Sigmoid colon (tissue), 7 donors: ENCODE data around the gene RPS6KA5. TPM values are rescaled to one million over a fixed set of nuclear protein-coding genes. Genes with fewer than 3 reads are reported as not detected.
"Not testable (repeated sequence)": the region's sequence is repeated elsewhere in the genome, so short reads cannot be mapped to it uniquely, and the experiment has no call there.

ENCODE experiments used
- DNase-seq: peaks from one replicate; pipeline ENCODE4 v3.0.0-alpha.2; 2019
- H3K27ac ChIP-seq, 4 donors: fragments of 200-600 bp; sonication (generic); one replicate each; pipeline ENCODE4 v1.5.1; 2016 to 2019; ENCODE audit warnings: mild to moderate bottlenecking in 1 of 4
- H3K27me3 ChIP-seq, 3 donors: fragments of 200-600 bp; sonication (generic); one replicate each; pipeline ENCODE4 v1.5.1; 2019; ENCODE audit warnings: mild to moderate bottlenecking in 1 of 3
- H3K36me3 ChIP-seq, 4 donors: fragments of 200-600 bp; sonication (generic); one replicate each; pipeline ENCODE4 v1.5.1; 2016 to 2019
- H3K4me1 ChIP-seq, 4 donors: fragments of 200-600 bp; sonication (generic); one replicate each; pipeline ENCODE4 v1.5.1; 2017 to 2019
- H3K4me3 ChIP-seq, 4 donors: fragments of 200-600 bp; sonication (generic); one replicate each; pipeline ENCODE4 v1.5.1; 2017 to 2019; ENCODE audit warnings: mild to moderate bottlenecking in 2 of 4, moderate library complexity in 1 of 4
- H3K9me3 ChIP-seq, 4 donors: fragments of 200-600 bp in 3 of 4; sonication (generic) in 3 of 4; one replicate each; pipeline versions ENCODE4 v1.5.1 to v1.6.1; 2013 to 2019
- EP300 ChIP-seq, 4 donors: sonication (generic); formaldehyde crosslinking; IDR thresholded peaks; one replicate each; pipeline ENCODE4 v1.6.1; 2017; ENCODE audit warnings: antibody characterized with exemption in 4 of 4
- POLR2A ChIP-seq, 2 donors: fragments of 450-650 bp; IDR thresholded peaks; one replicate each; pipeline ENCODE4 v1.6.1; 2016; ENCODE audit warnings: antibody characterized with exemption in 2 of 2, mild to moderate bottlenecking in 2 of 2, moderate library complexity in 2 of 2
- POLR2AphosphoS5 ChIP-seq, 4 donors: sonication (generic); formaldehyde crosslinking; IDR thresholded peaks; one replicate each; pipeline ENCODE4 v1.6.1; 2017; ENCODE audit warnings: antibody characterized with exemption in 4 of 4
- WGBS, 2 donors: extraction: QIAGEN DNeasy Blood & Tissue Kit; methylation state at CpG; one replicate each; pipeline ENCODE4 v1.1.7; 2013; 5-methylcytosine and 5-hydroxymethylcytosine counted together
- intact Hi-C: fragments of 100-400 bp; cut with DNase I; formaldehyde crosslinking; loops from one replicate; pipeline ENCODE4 v1.15.1; 2023
- polyA plus RNA-seq, 3 donors: library from polyadenylated mRNA; stranded (reverse); fragments of 200-250 nt; gene quantifications; one replicate each; pipeline ENCODE4 v1.2.3, GENCODE V29; 2013
- total RNA-seq, 4 donors: library from RNA; depleted of rRNA; stranded (reverse); fragments of >200 nt; gene quantifications; one replicate each; pipeline ENCODE4 v1.1.0, GENCODE V29; 2016
- TF ChIP-seq, protein P1 (sequence below), 4 experiments: fragments of 450-650 bp in 3 of 4; fragments of 200-600 bp in 1 of 4; IDR thresholded peaks; one replicate each; pipeline ENCODE4 v1.5.1; 2016 to 2019; ENCODE audit warnings: antibody characterized with exemption in 4 of 4, mild to moderate bottlenecking in 3 of 4, moderate library complexity in 2 of 4
- donor health status: healthy with polysubstance abuse.
- donor health status: Bipolar disorder and iron deficiency.
- donor health status: healthy.

Gene RPS6KA5
- total and polyA plus RNA-seq, 7 donors: 3.6 to 36.4 (median 18.2) TPM

DNA sequence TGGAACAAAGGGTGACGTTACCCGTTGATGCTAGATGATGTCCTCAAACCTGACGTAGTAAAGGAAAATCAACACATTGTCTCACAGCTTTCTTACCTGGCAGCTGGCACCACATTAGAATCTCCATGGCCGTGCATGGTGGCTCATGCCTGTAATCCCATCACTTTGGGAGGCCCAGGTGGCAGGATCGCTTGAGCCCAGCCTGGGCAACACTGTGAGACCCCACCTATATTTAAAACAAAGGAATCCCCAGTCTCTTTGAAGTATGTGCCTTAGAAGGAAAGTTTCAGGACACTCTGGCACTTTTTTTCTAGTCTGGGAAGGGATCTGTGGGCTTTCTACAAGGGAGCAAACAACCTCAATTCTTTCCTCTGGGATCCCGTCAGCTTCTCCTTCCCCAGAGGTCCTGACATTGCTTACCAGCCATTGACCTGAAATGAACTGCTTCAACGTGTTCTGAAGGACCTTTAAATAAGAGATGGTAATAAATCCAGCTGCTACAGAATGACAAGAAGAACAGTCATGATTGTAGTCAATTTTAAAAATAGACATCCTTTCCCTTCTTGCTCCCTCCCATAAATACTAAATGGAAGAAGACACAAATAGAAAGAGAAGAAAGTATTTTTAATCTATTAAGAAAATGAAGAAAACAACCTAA lies 210.5 kb downstream of the RPS6KA5 start:
- H3K4me1 ChIP-seq: no peaks in the 10 kb centered on the region
- no peak for TF ChIP-seq POLR2A (IDR thresholded peaks at IDR 0.05)
- TF ChIP-seq POLR2AphosphoS5 (IDR thresholded peaks at IDR 0.05): no peak
- TF ChIP-seq, protein P1, sequence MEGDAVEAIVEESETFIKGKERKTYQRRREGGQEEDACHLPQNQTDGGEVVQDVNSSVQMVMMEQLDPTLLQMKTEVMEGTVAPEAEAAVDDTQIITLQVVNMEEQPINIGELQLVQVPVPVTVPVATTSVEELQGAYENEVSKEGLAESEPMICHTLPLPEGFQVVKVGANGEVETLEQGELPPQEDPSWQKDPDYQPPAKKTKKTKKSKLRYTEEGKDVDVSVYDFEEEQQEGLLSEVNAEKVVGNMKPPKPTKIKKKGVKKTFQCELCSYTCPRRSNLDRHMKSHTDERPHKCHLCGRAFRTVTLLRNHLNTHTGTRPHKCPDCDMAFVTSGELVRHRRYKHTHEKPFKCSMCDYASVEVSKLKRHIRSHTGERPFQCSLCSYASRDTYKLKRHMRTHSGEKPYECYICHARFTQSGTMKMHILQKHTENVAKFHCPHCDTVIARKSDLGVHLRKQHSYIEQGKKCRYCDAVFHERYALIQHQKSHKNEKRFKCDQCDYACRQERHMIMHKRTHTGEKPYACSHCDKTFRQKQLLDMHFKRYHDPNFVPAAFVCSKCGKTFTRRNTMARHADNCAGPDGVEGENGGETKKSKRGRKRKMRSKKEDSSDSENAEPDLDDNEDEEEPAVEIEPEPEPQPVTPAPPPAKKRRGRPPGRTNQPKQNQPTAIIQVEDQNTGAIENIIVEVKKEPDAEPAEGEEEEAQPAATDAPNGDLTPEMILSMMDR (IDR thresholded peaks at IDR 0.05): no peak
- no peak for TF ChIP-seq EP300 (IDR thresholded peaks at IDR 0.05)
- intact Hi-C loops: no loop called here
- no peaks in the 10 kb centered on the region for H3K36me3 ChIP-seq
- no peaks in the 10 kb centered on the region for H3K9me3 ChIP-seq
- no peak overlapping the region for H3K4me3 ChIP-seq
- H3K27ac ChIP-seq: no peak overlapping the region
- H3K27me3 ChIP-seq: no peaks in the 10 kb centered on the region
- no peak for DNase-seq
- WGBS, 2 donors: 83 to 86% methylated on average over 7 of the region's 7 CpGs

DNA sequence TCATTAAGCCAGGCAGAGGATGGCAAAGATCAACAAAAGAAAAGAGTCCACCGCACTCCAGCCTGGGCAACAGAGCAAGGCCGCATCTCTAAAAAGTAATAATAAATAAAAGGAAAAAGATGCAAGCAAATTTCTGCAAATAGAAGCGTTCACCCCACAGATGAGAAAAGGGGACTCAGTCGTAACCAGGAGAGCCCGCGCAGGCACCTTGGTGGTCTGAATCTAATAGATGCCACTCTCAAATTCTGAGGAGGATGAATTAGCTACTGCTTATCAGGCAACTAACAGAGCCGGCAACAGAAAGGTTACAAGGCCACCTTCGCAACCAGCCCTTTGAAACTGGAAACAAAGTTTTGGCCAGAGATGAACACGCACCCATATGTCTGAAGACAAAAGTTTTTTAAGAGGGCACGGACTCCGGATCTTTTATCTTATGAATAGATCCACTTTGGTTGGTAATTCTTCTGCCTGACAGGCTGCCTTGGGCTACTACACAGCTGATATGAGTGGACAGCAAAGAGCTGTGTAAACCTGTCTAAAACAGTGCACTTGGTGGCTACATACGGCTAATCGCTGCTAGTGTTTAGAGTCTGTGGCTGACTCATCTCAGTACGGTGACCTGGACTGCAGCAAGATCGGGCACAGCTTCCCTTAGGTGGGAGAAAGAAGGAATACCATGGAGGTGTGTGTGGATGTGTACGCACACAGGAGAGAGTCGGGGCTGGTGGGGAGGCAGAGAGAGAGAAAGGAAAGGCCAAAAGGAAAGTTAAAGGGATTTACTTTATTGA lies 211.3 kb downstream of the RPS6KA5 start:
- H3K27ac ChIP-seq: no peak overlapping the region
- intact Hi-C loops: no loop called here
- no peaks in the 10 kb centered on the region for H3K9me3 ChIP-seq
- H3K4me1 ChIP-seq: no peaks in the 10 kb centered on the region
- no peak for DNase-seq
- H3K36me3 ChIP-seq: no peaks in the 10 kb centered on the region
- no peak overlapping the region for H3K4me3 ChIP-seq
- H3K27me3 ChIP-seq: no peaks in the 10 kb centered on the region
- 94 to 96% methylated on average over 17 of the region's 17 CpGs for WGBS, 2 donors
- TF ChIP-seq, protein P1 (IDR thresholded peaks at IDR 0.05): no peak
- TF ChIP-seq EP300 (IDR thresholded peaks at IDR 0.05) (no peak), POLR2A (IDR thresholded peaks at IDR 0.05) (no peak), POLR2AphosphoS5 (IDR thresholded peaks at IDR 0.05) (no peak)

DNA sequence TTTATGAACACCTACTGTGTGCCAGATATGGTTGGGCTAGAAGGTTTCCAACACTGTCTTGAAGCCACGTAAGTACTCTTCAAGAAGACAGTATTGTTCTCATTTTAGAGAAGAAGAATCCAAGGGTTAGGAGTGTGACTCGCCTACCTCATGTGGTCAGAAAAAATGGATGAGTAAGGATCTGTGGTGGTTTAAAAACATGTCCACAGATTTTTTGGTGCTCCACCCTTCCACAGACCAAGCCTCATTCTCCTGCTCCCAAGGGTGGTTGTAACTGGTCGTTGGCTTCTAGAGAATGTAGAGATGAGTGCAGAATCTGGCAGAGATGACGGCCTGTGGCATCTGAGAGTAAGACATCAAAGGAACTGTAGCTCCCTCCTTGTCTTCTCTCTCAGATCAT lies 213.9 kb downstream of the RPS6KA5 start:
- Histone ChIP-seq H3K27ac (no peak overlapping the region), H3K27me3 (no peaks in the 10 kb centered on the region), H3K36me3 (no peaks in the 10 kb centered on the region), H3K9me3 (no peaks in the 10 kb centered on the region), H3K4me1 (no peaks in the 10 kb centered on the region), H3K4me3 (no peak overlapping the region)
- WGBS, 2 donors: 93 to 96% methylated on average over 4 of the region's 4 CpGs
- intact Hi-C loops: no loop called here
- no peak for TF ChIP-seq POLR2AphosphoS5 (IDR thresholded peaks at IDR 0.05)
- TF ChIP-seq, protein P1 (IDR thresholded peaks at IDR 0.05): no peak
- TF ChIP-seq POLR2A (IDR thresholded peaks at IDR 0.05): no peak
- TF ChIP-seq EP300 (IDR thresholded peaks at IDR 0.05): no peak
- DNase-seq: no peak

DNA sequence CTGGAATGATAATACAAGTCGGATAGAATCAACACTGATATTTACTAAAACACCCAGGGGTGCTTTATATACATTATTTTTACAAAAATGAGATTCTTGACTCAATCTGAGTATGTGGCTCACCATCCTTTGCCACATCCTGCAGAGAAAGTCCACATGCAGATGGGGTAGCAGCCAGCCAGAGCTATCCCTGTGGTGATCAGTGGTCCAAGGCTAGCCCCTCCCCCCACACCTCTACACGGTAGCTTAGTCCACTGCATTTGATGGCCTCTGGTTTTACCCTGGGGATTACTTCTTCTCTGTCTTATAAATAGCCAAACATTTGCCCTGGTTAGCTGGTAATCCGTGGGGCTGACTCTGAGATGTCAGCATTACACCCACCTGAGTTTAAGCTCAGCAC lies 216.1 kb downstream of the RPS6KA5 start:
- no peak for TF ChIP-seq POLR2AphosphoS5 (IDR thresholded peaks at IDR 0.05)
- WGBS, 2 donors: 62 to 72% methylated on average over 3 of the region's 3 CpGs

DNA sequence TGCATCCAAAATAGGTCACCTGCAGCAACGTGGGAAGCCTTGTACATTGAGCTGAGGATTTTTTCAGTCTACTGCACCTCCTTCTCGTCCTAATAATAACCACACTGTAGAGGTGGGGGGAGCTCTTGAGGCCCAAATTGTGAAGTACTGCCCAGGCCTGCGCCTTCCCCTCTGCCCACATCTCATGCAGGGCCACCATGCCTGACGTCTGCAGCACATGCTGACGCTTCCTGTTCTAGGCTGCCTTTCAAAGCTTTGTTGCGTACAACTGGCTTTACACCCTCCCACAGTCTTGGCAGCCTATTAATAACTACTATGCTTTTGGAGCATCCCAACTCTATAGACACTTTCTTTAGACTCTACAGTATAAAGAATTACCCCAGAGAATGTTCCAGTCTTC lies 217.7 kb downstream of the RPS6KA5 start:
- H3K36me3 ChIP-seq: no peaks in the 10 kb centered on the region
- DNase-seq: no peak
- intact Hi-C loops: no loop called here
- H3K4me3 ChIP-seq: no peak overlapping the region
- WGBS, 2 donors: 55 to 72% methylated on average over 6 of the region's 6 CpGs
- H3K27ac ChIP-seq: no peak overlapping the region
- H3K4me1 ChIP-seq: no peaks in the 10 kb centered on the region
- H3K27me3 ChIP-seq: no peaks in the 10 kb centered on the region
- TF ChIP-seq, protein P1 (IDR thresholded peaks at IDR 0.05): no peak
- TF ChIP-seq EP300 (IDR thresholded peaks at IDR 0.05) (no peak), POLR2A (IDR thresholded peaks at IDR 0.05) (no peak), POLR2AphosphoS5 (IDR thresholded peaks at IDR 0.05) (no peak)
- no peaks in the 10 kb centered on the region for H3K9me3 ChIP-seq

More for the DNA sequence above, 216.1 kb downstream of the RPS6KA5 start:
- no peaks in the 10 kb centered on the region for H3K27me3 ChIP-seq
- H3K27ac ChIP-seq: no peak overlapping the region
- no peak for DNase-seq
- H3K9me3 ChIP-seq: no peaks in the 10 kb centered on the region
- H3K4me1 ChIP-seq: no peaks in the 10 kb centered on the region
- H3K4me3 ChIP-seq: no peak overlapping the region
- intact Hi-C loops: no loop called here
- H3K36me3 ChIP-seq: no peaks in the 10 kb centered on the region

DNA sequence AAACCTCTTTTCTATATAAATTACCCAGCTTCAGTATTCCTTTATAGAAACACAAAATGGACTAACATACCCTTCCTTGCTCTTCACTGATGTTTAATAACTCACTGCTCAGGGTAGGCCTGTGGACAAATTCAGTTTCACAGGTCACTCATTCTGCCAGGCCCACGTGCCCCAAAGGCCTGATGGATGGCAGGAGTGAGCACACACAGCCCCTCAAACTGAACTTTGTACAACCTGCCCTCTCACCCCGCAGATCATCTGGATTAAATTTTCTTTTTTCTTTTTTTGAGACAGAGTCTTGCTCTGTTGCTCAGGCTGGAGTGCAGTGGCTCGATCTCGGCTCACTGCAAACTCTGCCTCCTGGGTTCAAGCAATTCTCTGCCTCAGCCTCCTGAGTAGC lies 219.8 kb downstream of the RPS6KA5 start:
- H3K36me3 ChIP-seq, H3K4me3 ChIP-seq, H3K9me3 ChIP-seq, H3K27ac ChIP-seq, H3K27me3 ChIP-seq, H3K4me1 ChIP-seq, DNase-seq, intact Hi-C loops: not testable (repeated sequence)
- 92 to 95% methylated on average over 4 of the region's 4 CpGs for WGBS, 2 donors
